Subcutaneous adipose tissue (tissue), 4 donors: Measurements from ENCODE around the gene PHRF1. TPM values are rescaled to one million over a fixed set of nuclear protein-coding genes. Genes with fewer than 3 reads are reported as not detected.

Source experiments
- CTCF ChIP-seq: fragments of 450-650 bp; IDR thresholded peaks from one replicate; pipeline ENCODE4 v1.5.1; 2016; ENCODE audit warnings: low read depth, mild to moderate bottlenecking, control low read depth, antibody characterized with exemption, moderate library complexity
- total RNA-seq, 4 donors: library from RNA; depleted of rRNA; stranded (reverse); fragments of >200 nt; gene quantifications; one replicate each; pipeline ENCODE4 v1.1.0, GENCODE V29; 2016

The PHRF1 gene
- total RNA-seq, 4 donors from 2014 or later, result 9.0 to 28.4 (median 12.6) TPM

GRCh38 chr11:544817-545166 is 31.5 kb upstream of the PHRF1 start:
- no peak for TF ChIP-seq CTCF

- TF ChIP-seq CTCF, result no peak
Observed at GRCh38 chr11:545171-545570, 31.1 kb upstream of the PHRF1 start.

- TF ChIP-seq CTCF, result no peak
Observed at GRCh38 chr11:548700-549603, 27.3 kb upstream of the PHRF1 start.

GRCh38 chr11:550021-550745 is 26.1 kb upstream of the PHRF1 start:
- no peak for TF ChIP-seq CTCF

GRCh38 chr11:550746-551085 is 25.6 kb upstream of the PHRF1 start:
- TF ChIP-seq CTCF, result no peak

- no peak for TF ChIP-seq CTCF
Observed at GRCh38 chr11:551131-551530, 25.1 kb upstream of the PHRF1 start.

GRCh38 chr11:551596-551995 is 24.7 kb upstream of the PHRF1 start:
- TF ChIP-seq CTCF, result no peak
